Heart right ventricle (tissue), 16 donors: Measurements from ENCODE around the gene RPS19. TPM values are rescaled to one million over a fixed set of nuclear protein-coding genes. Genes with fewer than 3 reads are reported as not detected.
A peak's percentile ranks its signal among the peaks of the same experiment; 100 is the strongest.

Experiments
- ATAC-seq, 8 donors: fragments of 200-7000 bp; cut with Tn5 transposase; one replicate each; pipeline ENCODE4 v1.9.1; 2020; ENCODE audit warnings: mild to moderate bottlenecking in 8 of 8, moderate library complexity in 8 of 8, moderate number of reproducible peaks in 1 of 8
- DNase-seq, 2 donors: peaks; one replicate each; pipeline ENCODE4 v3.0.0-alpha.2; 2020
- H3K27ac ChIP-seq, 10 donors: fragments of 200-600 bp; sonication (generic) in 2 of 10; one replicate each; pipeline versions ENCODE4 v1.5.0 to v1.8.0; 2020 to 2022; ENCODE audit warnings: mild to moderate bottlenecking in 3 of 10
- H3K27me3 ChIP-seq, 7 donors: fragments of 200-600 bp; one replicate each; pipeline ENCODE4 v1.8.0; 2021 to 2022; ENCODE audit warnings: mild to moderate bottlenecking in 2 of 7
- H3K36me3 ChIP-seq, 9 donors: fragments of 200-600 bp; sonication (generic) in 1 of 9; one replicate each; pipeline versions ENCODE4 v1.5.0 to v1.8.0; 2020 to 2022; ENCODE audit warnings: mild to moderate bottlenecking in 2 of 9
- H3K4me1 ChIP-seq, 9 donors: fragments of 200-600 bp; sonication (generic) in 1 of 9; one replicate each; pipeline versions ENCODE4 v1.5.0 to v1.8.0; 2020 to 2022; ENCODE audit warnings: mild to moderate bottlenecking in 4 of 9
- H3K4me3 ChIP-seq, 10 donors: fragments of 200-600 bp; sonication (generic) in 2 of 10; one replicate each; pipeline versions ENCODE4 v1.5.0 to v1.8.0; 2020 to 2022; ENCODE audit warnings: mild to moderate bottlenecking in 7 of 10, moderate library complexity in 2 of 10
- H3K9me3 ChIP-seq, 11 donors: fragments of 200-600 bp in 10 of 11; sonication (generic) in 2 of 11; one replicate each; pipeline versions ENCODE4 v1.5.0 to v1.8.0; 2013 to 2022; ENCODE audit warnings: mild to moderate bottlenecking in 2 of 11, control low read depth in 1 of 11, moderate library complexity in 1 of 11
- WGBS, 2 donors: extraction: QIAGEN DNeasy Blood & Tissue Kit; methylation state at CpG; one replicate each; pipeline ENCODE4 v1.1.7; 2013; ENCODE audit warnings: inconsistent platforms in 1 of 2; 5-methylcytosine and 5-hydroxymethylcytosine counted together
- intact Hi-C, 10 donors: fragments of 100-400 bp; cut with DNase I; formaldehyde crosslinking; loops; one replicate each; pipeline versions ENCODE4 v1.11.1 to v1.14.2; 2022
- long read RNA-seq, 3 donors: library from polyadenylated mRNA; unstranded; transcript quantifications; one replicate each; pipeline ENCODE4 v2.0.0, GENCODE V29; 2020 to 2021
- polyA plus RNA-seq, 2 donors: library from polyadenylated mRNA; stranded (reverse); fragments of 200-250 nt; gene quantifications; one replicate each; pipeline ENCODE4 v1.2.3, GENCODE V29; 2013
- total RNA-seq, 10 donors: library from RNA; stranded (reverse); fragmentation: NEBNext Ultra II Directional in 3 of 10; extraction: Animal tissue kit (Norgen Biotek cat#: 25700) in 3 of 10; gene quantifications; one replicate each; pipeline versions ENCODE4 v1.2.1 to v1.2.4, GENCODE V29; 2021 to 2023
- TF ChIP-seq, protein P1 (sequence below), 9 donors: fragments of 200-600 bp; sonication (generic) in 2 of 9; IDR thresholded peaks; one replicate each; pipeline versions ENCODE4 v1.5.0 to v1.8.0; 2021 to 2022; ENCODE audit warnings: antibody characterized with exemption in 9 of 9, mild to moderate bottlenecking in 5 of 9, moderate library complexity in 1 of 9
- donor health status: Arrhythmogenic right ventricular cardiomyopathy.
- donor health status: ischemic (EF 13 %, LVEDD 7.1; RV severe dilation, severe dysfunction).
- donor health status: healthy with polysubstance abuse.
- donor health status: DM: no; HTN: yes; CAD: no.
- donor health status: DM: no; HTN: no; CAD: no.
- donor health status: ischemic (EF 25% LVEDD 6.9; RV normal size, moderate dysfunction).
- donor health status: ischemic (EF 25% LVEDD 5.7; RV mildly dilated, moderate dysfunction).
- donor health status: healthy.
- donor health status: DM: yes; HTN: yes; CAD: no.
- donor health status: Ischemic cardiomyopathy.
- donor health status: ischemic (EF 35%, LVEDD 5.7; RV mildly dilated, moderate dysfunction).
- donor health status: nonischemic (EF 11% LVEDD 7.7; RV severe dilation, severe dysfunction).
- donor health status: DM: yes; HTN: yes; CAD: no.
- donor health status: PGD.
- donor health status: ischemic (EF 29% LVEDD 5.4; RV normal size, mild dysfunction).
- donor health status: nonischemic (EF 23%, LVEDD 6.1; RV moderate dilation, normal function).

The RPS19 gene
- 1,000 to 10,000 TPM in 1 of 10 donors, 100 to 1,000 TPM in 9; 446 to 1,030 (median 578) TPM for total RNA-seq
- polyA plus RNA-seq, result 1,000 to 10,000 TPM; 1,092 to 1,996 TPM
- long read RNA-seq, donor 1, transcript RPS19-206 (6 exons, 2,359 nt), result major isoform, 236 of 264 reads
- long read RNA-seq, donor 1, partial matches to known transcripts, result 25 of 264 reads
- long read RNA-seq, donor 1, other reads (novel, unspliced or antisense), result 2 of 264 reads
- long read RNA-seq, donor 2, transcript RPS19-206 (6 exons, 2,359 nt), result major isoform, 267 of 297 reads
- long read RNA-seq, donor 2, partial matches to known transcripts, result 22 of 297 reads
- long read RNA-seq, donor 2, other reads (novel, unspliced or antisense), result 7 of 297 reads
- long read RNA-seq, donor 3, transcript RPS19-206 (6 exons, 2,359 nt), result major isoform, 101 of 116 reads
- long read RNA-seq, donor 3, partial matches to known transcripts, result 9 of 116 reads
- long read RNA-seq, donor 3, other reads (novel, unspliced or antisense), result 5 of 116 reads

DNA sequence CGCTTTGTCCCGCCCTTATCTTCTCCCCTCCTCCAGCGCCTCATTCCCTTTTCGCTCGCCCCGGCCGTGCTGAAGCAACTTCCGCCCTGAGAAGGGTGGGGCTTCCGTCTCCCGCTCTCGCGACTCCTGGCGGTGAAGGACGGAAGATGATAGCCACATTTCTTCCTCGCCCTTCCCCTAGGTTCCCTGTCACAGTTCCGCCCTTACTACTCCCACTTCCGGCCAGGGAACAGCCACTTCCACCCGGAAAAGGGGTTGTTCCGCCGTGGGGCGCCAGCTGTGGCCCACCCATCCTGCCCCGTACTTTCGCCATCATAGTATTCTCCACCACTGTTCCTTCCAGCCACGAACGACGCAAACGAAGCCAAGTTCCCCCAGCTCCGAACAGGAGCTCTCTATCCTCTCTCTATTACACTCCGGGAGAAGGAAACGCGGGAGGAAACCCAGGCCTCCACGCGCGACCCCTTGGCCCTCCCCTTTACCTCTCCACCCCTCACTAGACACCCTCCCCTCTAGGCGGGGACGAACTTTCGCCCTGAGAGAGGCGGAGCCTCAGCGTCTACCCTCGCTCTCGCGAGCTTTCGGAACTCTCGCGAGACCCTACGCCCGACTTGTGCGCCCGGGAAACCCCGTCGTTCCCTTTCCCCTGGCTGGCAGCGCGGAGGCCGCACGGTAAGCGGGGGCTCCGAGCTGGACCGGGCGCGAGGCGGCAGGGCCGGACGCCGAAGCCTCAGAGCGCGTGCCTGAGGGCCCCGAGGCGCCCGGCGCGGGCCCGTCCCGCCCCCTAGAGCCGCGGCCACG, at the start of gene RPS19:
TSS of gene RPS19 (plus strand) at position 638 of the 801 bp plus-strand sequence. CDS start 520 bp downstream, outside the sequence.
- intact Hi-C loops, result loop anchor here in 6 of 10 donors (1.0 to 5.0 kb wide), 3 partner anchors 23 to 97 kb away; partner anchors contain the start of genes ARHGEF1 (in 3 of the 6) and RABAC1 (in 3 of the 6)
- H3K27ac ChIP-seq, result peak within 1 kb of the TSS; percentile 87 to 99 (median 96)
- H3K36me3 ChIP-seq, result peaks cover 0 to 41% (median 25%) of the 10 kb centered on the region in 9 donors
- no peaks in the 10 kb centered on the region for H3K9me3 ChIP-seq
- peak within 1 kb of the TSS; percentile 48 to 98 (median 82) for H3K4me3 ChIP-seq
- H3K4me1 ChIP-seq, result peaks cover 7 to 48% (median 30%) of the 10 kb centered on the region in 9 donors
- WGBS, 2 donors, result 0% methylated on average over 76 of the region's 76 CpGs
- peaks cover 0 to 4% (median 0%) of the 10 kb centered on the region in 7 donors for H3K27me3 ChIP-seq
- ATAC-seq (peak; percentile 93 to 98 (median 97)), DNase-seq (peak; percentile 99)
- TF ChIP-seq, protein P1, sequence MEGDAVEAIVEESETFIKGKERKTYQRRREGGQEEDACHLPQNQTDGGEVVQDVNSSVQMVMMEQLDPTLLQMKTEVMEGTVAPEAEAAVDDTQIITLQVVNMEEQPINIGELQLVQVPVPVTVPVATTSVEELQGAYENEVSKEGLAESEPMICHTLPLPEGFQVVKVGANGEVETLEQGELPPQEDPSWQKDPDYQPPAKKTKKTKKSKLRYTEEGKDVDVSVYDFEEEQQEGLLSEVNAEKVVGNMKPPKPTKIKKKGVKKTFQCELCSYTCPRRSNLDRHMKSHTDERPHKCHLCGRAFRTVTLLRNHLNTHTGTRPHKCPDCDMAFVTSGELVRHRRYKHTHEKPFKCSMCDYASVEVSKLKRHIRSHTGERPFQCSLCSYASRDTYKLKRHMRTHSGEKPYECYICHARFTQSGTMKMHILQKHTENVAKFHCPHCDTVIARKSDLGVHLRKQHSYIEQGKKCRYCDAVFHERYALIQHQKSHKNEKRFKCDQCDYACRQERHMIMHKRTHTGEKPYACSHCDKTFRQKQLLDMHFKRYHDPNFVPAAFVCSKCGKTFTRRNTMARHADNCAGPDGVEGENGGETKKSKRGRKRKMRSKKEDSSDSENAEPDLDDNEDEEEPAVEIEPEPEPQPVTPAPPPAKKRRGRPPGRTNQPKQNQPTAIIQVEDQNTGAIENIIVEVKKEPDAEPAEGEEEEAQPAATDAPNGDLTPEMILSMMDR (IDR thresholded peaks at IDR 0.05), result peak; percentile 39 to 74 (median 68)

DNA sequence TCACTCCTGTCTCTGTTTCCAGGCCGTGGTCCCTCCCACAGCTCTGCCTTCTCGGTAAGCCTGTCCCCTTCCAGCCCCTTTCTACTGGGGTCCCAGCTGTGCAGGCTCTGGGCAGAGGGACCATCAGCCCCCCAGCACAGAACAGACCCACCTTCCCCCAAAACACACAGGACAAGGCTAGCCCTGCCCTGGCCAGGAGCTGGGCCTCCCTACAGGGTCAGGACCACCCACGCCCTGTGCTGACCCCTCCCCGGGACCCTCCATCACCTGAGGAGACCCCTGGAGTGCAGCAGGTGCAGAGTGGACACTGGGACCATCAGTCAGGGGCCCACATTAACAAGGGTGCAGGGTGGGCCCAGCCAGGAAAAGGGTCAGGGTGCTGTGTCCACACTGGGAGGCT, 49.8 kb upstream of the RPS19 start:
- no peak for DNase-seq
- Histone ChIP-seq H3K4me3 (no peak overlapping the region), H3K4me1 (peaks cover 0 to 35% (median 0%) of the 10 kb centered on the region in 9 donors), H3K27ac (peak overlapping the region in 5 of 10 donors; percentile 5 to 89 (median 15)), H3K36me3 (no peaks in the 10 kb centered on the region), H3K27me3 (peaks cover 0 to 47% (median 27%) of the 10 kb centered on the region in 7 donors), H3K9me3 (no peaks in the 10 kb centered on the region)
- TF ChIP-seq, protein P1 (IDR thresholded peaks at IDR 0.05), result no peak
- peak in 1 of 8 donors; percentile 12 for ATAC-seq
- intact Hi-C loops, result no loop called here
- 54 to 60% methylated on average over 4 of the region's 4 CpGs for WGBS, 2 donors

DNA sequence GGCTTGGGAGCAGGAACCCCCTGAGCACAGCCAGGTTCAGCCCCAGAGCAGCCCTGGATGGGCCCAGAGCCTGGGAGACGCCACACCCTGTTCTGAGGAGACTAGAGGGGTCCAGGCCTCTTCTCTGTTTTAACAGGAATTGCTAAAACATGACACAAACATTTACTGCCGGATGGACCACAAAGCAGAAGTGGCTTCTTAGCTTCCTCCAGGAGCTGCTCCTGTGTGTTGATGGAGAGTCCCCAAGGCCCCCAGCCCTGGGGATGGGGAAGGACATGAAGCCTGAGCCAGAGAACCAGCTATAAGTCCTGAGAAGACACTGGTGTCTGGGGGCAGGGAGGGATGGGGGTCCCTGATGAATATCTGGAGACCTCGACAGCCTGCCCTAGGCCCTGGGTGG, 49.0 kb upstream of the RPS19 start:
- Histone ChIP-seq H3K27ac (peak overlapping the region in 4 of 10 donors; percentile 5 to 89 (median 42)), H3K27me3 (peaks cover 0 to 47% (median 27%) of the 10 kb centered on the region in 7 donors), H3K9me3 (no peaks in the 10 kb centered on the region), H3K4me3 (no peak overlapping the region), H3K4me1 (peaks cover 0 to 35% (median 0%) of the 10 kb centered on the region in 9 donors), H3K36me3 (no peaks in the 10 kb centered on the region)
- DNase-seq, result peak in 1 of 2 donors; percentile 46
- TF ChIP-seq, protein P1 (IDR thresholded peaks at IDR 0.05), result no peak
- peak in 7 of 8 donors; percentile 40 to 69 (median 64) for ATAC-seq
- intact Hi-C loops, result no loop called here
- 51 to 57% methylated on average over 3 of the region's 3 CpGs for WGBS, 2 donors

DNA sequence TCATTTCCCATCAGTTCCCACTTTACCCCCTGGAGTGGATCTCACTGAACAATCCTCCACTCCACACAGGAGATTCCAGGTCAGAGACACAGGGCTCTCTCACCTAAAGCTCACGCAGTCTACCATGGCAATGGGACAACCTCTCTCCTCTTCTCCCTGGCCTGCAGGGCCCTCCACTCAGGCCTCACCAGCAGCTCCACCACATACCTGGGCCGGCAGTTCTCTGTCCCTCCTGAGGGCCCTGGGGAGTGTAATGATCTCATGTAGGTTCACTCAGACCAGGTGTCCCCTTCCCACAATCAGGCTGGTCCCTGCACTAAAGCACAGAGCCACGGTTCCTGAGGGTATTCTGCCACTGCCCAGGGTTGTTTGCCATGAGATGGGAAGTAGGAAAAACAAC, 48.1 kb upstream of the RPS19 start:
- TF ChIP-seq, protein P1 (IDR thresholded peaks at IDR 0.05), result no peak
- DNase-seq (no peak), ATAC-seq (no peak)
- H3K27me3 ChIP-seq, result peaks cover 0 to 47% (median 26%) of the 10 kb centered on the region in 7 donors
- no peaks in the 10 kb centered on the region for H3K9me3 ChIP-seq
- H3K27ac ChIP-seq, result peak overlapping the region in 2 of 10 donors; percentile 46 to 89
- intact Hi-C loops, result no loop called here
- 65 to 69% methylated on average over 3 of the region's 3 CpGs for WGBS, 2 donors
- H3K4me3 ChIP-seq, result no peak overlapping the region
- H3K4me1 ChIP-seq, result peaks cover 0 to 35% (median 0%) of the 10 kb centered on the region in 9 donors
- no peaks in the 10 kb centered on the region for H3K36me3 ChIP-seq
